Urinary bladder (tissue), 4 donors: ENCODE data around the gene NUDT7. TPM values are rescaled to one million over a fixed set of nuclear protein-coding genes. Genes with fewer than 3 reads are reported as not detected.

Experiments used
- DNase-seq: peaks from one replicate; pipeline ENCODE4 v3.0.0-alpha.2; 2015; ENCODE audit errors: extremely low spot score
- H3K27ac ChIP-seq: one replicate; pipeline ENCODE4 v1.5.1; 2013; ENCODE audit warnings: low read depth, mild to moderate bottlenecking, moderate library complexity
- H3K36me3 ChIP-seq: one replicate; pipeline ENCODE4 v1.6.1; 2013; ENCODE audit warnings: mild to moderate bottlenecking, moderate library complexity; ENCODE audit not compliant: insufficient read depth
- H3K4me1 ChIP-seq: one replicate; pipeline ENCODE4 v1.6.1; 2013; ENCODE audit warnings: mild to moderate bottlenecking, moderate library complexity; ENCODE audit not compliant: insufficient read depth
- H3K4me3 ChIP-seq: one replicate; pipeline ENCODE4 v1.5.1; 2013; ENCODE audit warnings: low read depth, low read length
- WGBS: extraction: QIAGEN DNeasy Blood & Tissue Kit; methylation state at CpG from one replicate; pipeline ENCODE4 v1.1.7; 2013; 5-methylcytosine and 5-hydroxymethylcytosine counted together
- polyA plus RNA-seq: library from polyadenylated mRNA; stranded (reverse); fragments of 200-250 nt; gene quantifications from one replicate; pipeline ENCODE4 v1.2.3, GENCODE V29; 2013
- total RNA-seq: library from RNA; depleted of rRNA; stranded (reverse); fragments of >200 nt; gene quantifications from one replicate; pipeline ENCODE4 v1.2.3, GENCODE V29; 2014
- donor health status: healthy with polysubstance abuse.
- donor health status: healthy.

Gene NUDT7
- total RNA-seq (11.6 TPM), polyA plus RNA-seq (17.1 TPM)

GRCh38 chr16:77722309-77723107, at the start of gene NUDT7:
Gene NUDT7 (plus strand): TSS chr16:77722514. CDS start chr16:77722583, 69 bp downstream.
- H3K4me1 ChIP-seq: no peaks in the 10 kb centered on the region
- DNase-seq: peak; percentile 92
- H3K4me3 ChIP-seq: peak within 1 kb of the TSS; percentile 47
- H3K36me3 ChIP-seq: no peaks in the 10 kb centered on the region
- peak within 1 kb of the TSS; percentile 53 for H3K27ac ChIP-seq
- under 1% methylated on average over 55 of the region's 55 CpGs for WGBS

GRCh38 chr16:77674888-77675287, 47.4 kb upstream of the NUDT7 start:
- 33% methylated on average over 4 of the region's 4 CpGs for WGBS
- DNase-seq: no peak

GRCh38 chr16:77675464-77676324, 46.6 kb upstream of the NUDT7 start:
- H3K27ac ChIP-seq: no peak overlapping the region
- no peaks in the 10 kb centered on the region for H3K4me1 ChIP-seq
- no peak overlapping the region for H3K4me3 ChIP-seq
- no peaks in the 10 kb centered on the region for H3K36me3 ChIP-seq
- peak; percentile 59 for DNase-seq
- WGBS: 28% methylated on average over 15 of the region's 15 CpGs

More at GRCh38 chr16:77674888-77675287, 47.4 kb upstream of the NUDT7 start:
- H3K36me3 ChIP-seq: no peaks in the 10 kb centered on the region
- no peak overlapping the region for H3K4me3 ChIP-seq
- H3K27ac ChIP-seq: no peak overlapping the region
- no peaks in the 10 kb centered on the region for H3K4me1 ChIP-seq

GRCh38 chr16:77677129-77677528, 45.2 kb upstream of the NUDT7 start:
- Histone ChIP-seq H3K4me3 (no peak overlapping the region), H3K27ac (no peak overlapping the region), H3K4me1 (no peaks in the 10 kb centered on the region), H3K36me3 (no peaks in the 10 kb centered on the region)
- WGBS: 32% methylated on average over 4 of the region's 4 CpGs
- DNase-seq: no peak

- Histone ChIP-seq H3K27ac (no peak overlapping the region), H3K36me3 (no peaks in the 10 kb centered on the region), H3K4me1 (no peaks in the 10 kb centered on the region), H3K4me3 (no peak overlapping the region)
- DNase-seq: no peak
- WGBS: 68% methylated on average over 3 of the region's 3 CpGs
Observed at GRCh38 chr16:77679391-77679790, 42.9 kb upstream of the NUDT7 start.

GRCh38 chr16:77679901-77680300, 42.4 kb upstream of the NUDT7 start:
- Histone ChIP-seq H3K36me3 (no peaks in the 10 kb centered on the region), H3K4me1 (no peaks in the 10 kb centered on the region), H3K4me3 (no peak overlapping the region), H3K27ac (no peak overlapping the region)
- no peak for DNase-seq
- 56% methylated on average over 3 of the region's 3 CpGs for WGBS

GRCh38 chr16:77680496-77680895, 41.8 kb upstream of the NUDT7 start:
- no peak overlapping the region for H3K4me3 ChIP-seq
- no peak overlapping the region for H3K27ac ChIP-seq
- no peaks in the 10 kb centered on the region for H3K4me1 ChIP-seq
- WGBS: 95% methylated on average over 3 of the region's 3 CpGs
- H3K36me3 ChIP-seq: no peaks in the 10 kb centered on the region
- no peak for DNase-seq

GRCh38 chr16:77682586-77682985, 39.7 kb upstream of the NUDT7 start:
- Histone ChIP-seq H3K4me3 (no peak overlapping the region), H3K36me3 (no peaks in the 10 kb centered on the region), H3K4me1 (no peaks in the 10 kb centered on the region), H3K27ac (no peak overlapping the region)
- 82% methylated on average over 10 of the region's 10 CpGs for WGBS
- DNase-seq: no peak

- WGBS: 84% methylated on average over 4 of the region's 4 CpGs
- no peak for DNase-seq
- no peaks in the 10 kb centered on the region for H3K4me1 ChIP-seq
- no peak overlapping the region for H3K4me3 ChIP-seq
- no peak overlapping the region for H3K27ac ChIP-seq
- no peaks in the 10 kb centered on the region for H3K36me3 ChIP-seq
Observed at GRCh38 chr16:77683397-77684180, 38.7 kb upstream of the NUDT7 start.

GRCh38 chr16:77684181-77684526, 38.2 kb upstream of the NUDT7 start:
- 86% methylated on average over 4 of the region's 4 CpGs for WGBS
- Histone ChIP-seq H3K4me3 (no peak overlapping the region), H3K36me3 (no peaks in the 10 kb centered on the region), H3K27ac (no peak overlapping the region), H3K4me1 (no peaks in the 10 kb centered on the region)
- peak; percentile 32 for DNase-seq

- Histone ChIP-seq H3K36me3 (no peaks in the 10 kb centered on the region), H3K27ac (no peak overlapping the region), H3K4me1 (no peaks in the 10 kb centered on the region), H3K4me3 (no peak overlapping the region)
- 85% methylated on average over 4 of the region's 4 CpGs for WGBS
- no peak for DNase-seq
Observed at GRCh38 chr16:77686385-77686784, 35.9 kb upstream of the NUDT7 start.

GRCh38 chr16:77689971-77690370, 32.3 kb upstream of the NUDT7 start:
- no peaks in the 10 kb centered on the region for H3K36me3 ChIP-seq
- DNase-seq: no peak
- 80% methylated on average over 5 of the region's 5 CpGs for WGBS
- H3K27ac ChIP-seq: no peak overlapping the region
- H3K4me1 ChIP-seq: no peaks in the 10 kb centered on the region
- no peak overlapping the region for H3K4me3 ChIP-seq

GRCh38 chr16:77690416-77690815, 31.9 kb upstream of the NUDT7 start:
- Histone ChIP-seq H3K4me3 (no peak overlapping the region), H3K27ac (no peak overlapping the region), H3K36me3 (no peaks in the 10 kb centered on the region), H3K4me1 (no peaks in the 10 kb centered on the region)
- WGBS: 79% methylated on average over 7 of the region's 7 CpGs
- DNase-seq: no peak
